Mesodermal cell (in vitro differentiated cells): ENCODE data around the gene PLEKHG2.

Experiments
- H3K27ac ChIP-seq: 2 replicates; pipeline ENCODE4 v1.7.0; 2013; ENCODE audit warnings: mild to moderate bottlenecking, low read depth, low read length, moderate library complexity; ENCODE audit not compliant: severe bottlenecking
- H3K36me3 ChIP-seq: 2 replicates; pipeline ENCODE4 v1.7.1; 2013; ENCODE audit warnings: mild to moderate bottlenecking, low read length, moderate library complexity; ENCODE audit not compliant: control insufficient read depth, insufficient read depth
- H3K4me1 ChIP-seq: one replicate; pipeline ENCODE4 v1.7.1; 2013; ENCODE audit warnings: mild to moderate bottlenecking, low read length; ENCODE audit not compliant: insufficient read depth, control insufficient read depth, poor library complexity, severe bottlenecking
- H3K4me3 ChIP-seq: 2 replicates; pipeline ENCODE4 v1.7.0; 2013; ENCODE audit warnings: low read length, control low read depth, mild to moderate bottlenecking; ENCODE audit not compliant: insufficient read depth, poor library complexity, severe bottlenecking; ENCODE audit errors: extremely low read depth
- H3K9me3 ChIP-seq: 2 replicates; pipeline ENCODE4 v1.7.1; 2013; ENCODE audit warnings: mild to moderate bottlenecking, low read length, moderate library complexity; ENCODE audit not compliant: control insufficient read depth
- WGBS, 2 experiments: methylation state at CpG; one replicate each; pipeline ENCODE4 v1.1.5; 2013; ENCODE audit warnings: missing lambda C conversion rate in 2 of 2; ENCODE audit not compliant: insufficient coverage in 2 of 2; 5-methylcytosine and 5-hydroxymethylcytosine counted together

The PLEKHG2 gene

DNA sequence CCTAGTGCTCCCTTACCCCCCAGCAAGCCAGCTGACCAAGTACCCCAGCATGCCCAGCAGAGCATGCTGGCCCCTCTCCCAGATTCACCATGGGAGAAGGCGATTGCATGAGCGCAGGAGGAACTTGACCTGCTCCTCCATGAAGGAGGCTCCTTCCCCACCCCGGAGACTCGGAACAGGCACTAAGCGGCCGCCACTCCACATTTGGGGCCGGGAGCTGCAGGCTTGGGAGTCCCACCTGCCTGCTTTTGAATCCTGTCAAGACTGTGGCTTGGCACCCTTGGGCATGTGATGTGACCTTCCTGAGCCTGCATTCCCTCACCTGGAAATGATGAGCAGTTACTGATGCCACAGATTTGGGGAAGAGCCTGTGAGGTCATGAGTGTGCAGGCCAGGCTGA lies 55.5 kb downstream of the PLEKHG2 start:
- Histone ChIP-seq H3K4me3 (no peak overlapping the region), H3K27ac (no peak overlapping the region), H3K4me1 (no peaks in the 10 kb centered on the region), H3K9me3 (no peaks in the 10 kb centered on the region), H3K36me3 (peaks cover 93% of the 10 kb centered on the region)
- WGBS, 2 experiments = 91 to 92% methylated on average over 6 to 7 of the region's 7 CpGs

DNA sequence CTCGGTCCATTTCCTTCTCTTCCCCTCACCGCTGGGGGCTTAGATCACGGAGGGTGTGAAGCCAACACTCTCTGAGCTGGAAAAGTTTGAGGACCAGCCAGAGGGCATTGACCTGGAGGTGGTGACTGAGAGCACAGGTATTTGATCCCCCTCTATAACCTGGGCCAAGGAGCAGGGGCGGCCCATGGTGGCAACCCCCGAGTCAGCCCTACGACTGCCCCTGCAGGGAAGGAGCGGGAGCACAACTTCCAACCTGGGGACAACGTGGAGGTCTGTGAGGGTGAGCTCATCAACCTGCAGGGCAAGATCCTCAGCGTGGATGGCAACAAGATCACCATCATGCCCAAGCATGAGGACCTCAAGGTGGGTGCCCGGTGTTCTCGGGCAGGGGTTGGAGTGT lies 56.6 kb downstream of the PLEKHG2 start:
- Histone ChIP-seq H3K4me1 (no peaks in the 10 kb centered on the region), H3K36me3 (peaks cover 95% of the 10 kb centered on the region), H3K4me3 (no peak overlapping the region), H3K27ac (no peak overlapping the region), H3K9me3 (no peaks in the 10 kb centered on the region)
- WGBS, 2 experiments = 91 to 98% methylated on average over 8 to 10 of the region's 11 CpGs

- no peak overlapping the region for H3K4me3 ChIP-seq
- WGBS, 2 experiments = 81 to 85% methylated on average over 4 to 5 of the region's 6 CpGs
- H3K4me1 ChIP-seq = no peaks in the 10 kb centered on the region
- no peaks in the 10 kb centered on the region for H3K9me3 ChIP-seq
- H3K27ac ChIP-seq = no peak overlapping the region
- H3K36me3 ChIP-seq = peaks cover 93% of the 10 kb centered on the region
Observed at GRCh38 chr19:39469567-39469966, 57.1 kb downstream of the PLEKHG2 start.

GRCh38 chr19:39470724-39471339 lies 58.4 kb downstream of the PLEKHG2 start:
- H3K9me3 ChIP-seq = no peaks in the 10 kb centered on the region
- no peak overlapping the region for H3K27ac ChIP-seq
- H3K4me3 ChIP-seq = no peak overlapping the region
- 92 to 100% methylated on average over 2 to 6 of the region's 7 CpGs for WGBS, 2 experiments
- H3K4me1 ChIP-seq = no peaks in the 10 kb centered on the region
- H3K36me3 ChIP-seq = peaks cover 93% of the 10 kb centered on the region

DNA sequence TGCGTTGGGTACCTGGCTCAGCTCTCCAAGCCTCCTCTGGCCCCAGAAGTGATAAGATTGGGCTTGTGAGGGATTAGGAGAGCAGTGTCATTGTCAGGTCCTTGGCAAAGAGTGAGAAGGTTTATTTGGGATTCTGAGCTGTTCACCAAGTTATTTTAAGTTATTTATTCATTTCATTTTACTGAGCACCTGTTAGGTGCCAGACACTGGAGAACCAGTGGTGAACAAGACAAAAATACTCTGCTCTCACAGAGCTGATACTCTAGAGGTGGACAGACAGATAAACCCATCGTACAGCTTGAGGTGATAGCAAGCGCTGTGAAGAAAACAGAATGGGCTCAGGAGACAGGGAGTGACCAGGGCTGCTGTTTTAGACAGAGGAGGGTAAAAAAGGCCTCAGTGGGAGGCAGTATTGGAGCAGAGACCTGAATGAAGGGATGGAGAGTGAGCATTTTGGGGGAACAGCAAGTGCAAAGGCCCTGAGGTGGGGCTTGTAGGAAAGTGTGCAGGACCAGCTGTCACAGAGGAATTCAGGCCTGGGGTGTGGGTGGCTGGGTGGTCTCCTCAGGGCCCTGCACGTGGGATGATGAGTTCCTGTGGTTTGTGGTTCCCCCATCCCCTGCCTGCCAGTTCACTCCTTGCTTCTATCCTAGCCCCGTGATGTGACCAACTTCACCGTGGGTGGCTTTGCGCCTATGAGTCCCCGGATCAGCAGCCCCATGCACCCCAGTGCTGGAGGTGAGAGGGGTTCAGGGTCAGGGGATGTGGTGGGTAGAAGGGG lies 59.5 kb downstream of the PLEKHG2 start:
- Histone ChIP-seq H3K36me3 (peaks cover 94% of the 10 kb centered on the region), H3K27ac (no peak overlapping the region), H3K4me3 (no peak overlapping the region), H3K4me1 (no peaks in the 10 kb centered on the region), H3K9me3 (no peaks in the 10 kb centered on the region)
- 97 to 100% methylated on average over 2 to 6 of the region's 8 CpGs for WGBS, 2 experiments

GRCh38 chr19:39472746-39473442 lies 60.4 kb downstream of the PLEKHG2 start:
- Histone ChIP-seq H3K36me3 (peaks cover 88% of the 10 kb centered on the region), H3K27ac (no peak overlapping the region), H3K4me1 (no peaks in the 10 kb centered on the region), H3K4me3 (no peak overlapping the region), H3K9me3 (no peaks in the 10 kb centered on the region)
- 92 to 97% methylated on average over 22 to 29 of the region's 32 CpGs for WGBS, 2 experiments

- no peak overlapping the region for H3K27ac ChIP-seq
- H3K9me3 ChIP-seq = no peaks in the 10 kb centered on the region
- peaks cover 81% of the 10 kb centered on the region for H3K36me3 ChIP-seq
- no peaks in the 10 kb centered on the region for H3K4me1 ChIP-seq
- no peak overlapping the region for H3K4me3 ChIP-seq
- 90 to 100% methylated on average over 3 to 8 of the region's 11 CpGs for WGBS, 2 experiments
Observed at GRCh38 chr19:39473443-39473960, 61.0 kb downstream of the PLEKHG2 start.

DNA sequence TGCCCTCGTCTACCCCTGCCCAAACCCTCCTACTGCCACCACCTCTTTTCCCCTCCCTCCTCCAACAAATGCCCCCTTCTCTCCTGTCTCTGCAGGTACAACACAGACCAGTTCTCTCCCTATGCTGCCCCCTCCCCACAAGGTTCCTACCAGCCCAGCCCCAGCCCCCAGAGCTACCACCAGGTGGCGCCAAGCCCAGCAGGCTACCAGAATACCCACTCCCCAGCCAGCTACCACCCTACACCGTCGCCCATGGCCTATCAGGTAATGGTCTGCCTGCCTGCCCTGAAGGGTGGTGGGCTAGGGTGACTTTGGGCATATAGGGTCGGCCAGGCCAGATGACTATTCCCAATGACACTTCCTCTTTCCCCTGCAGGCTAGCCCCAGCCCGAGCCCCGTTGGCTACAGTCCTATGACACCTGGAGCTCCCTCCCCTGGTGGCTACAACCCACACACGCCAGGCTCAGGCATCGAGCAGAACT lies 61.7 kb downstream of the PLEKHG2 start:
- H3K36me3 ChIP-seq = peaks cover 75% of the 10 kb centered on the region
- H3K4me3 ChIP-seq = no peak overlapping the region
- no peaks in the 10 kb centered on the region for H3K9me3 ChIP-seq
- no peak overlapping the region for H3K27ac ChIP-seq
- WGBS, 2 experiments = 68 to 69% methylated on average over 7 to 9 of the region's 9 CpGs
- H3K4me1 ChIP-seq = no peaks in the 10 kb centered on the region

- Histone ChIP-seq H3K27ac (no peak overlapping the region), H3K9me3 (no peaks in the 10 kb centered on the region), H3K4me1 (peaks cover 3% of the 10 kb centered on the region), H3K36me3 (peaks cover 59% of the 10 kb centered on the region), H3K4me3 (no peak overlapping the region)
- 92 to 93% methylated on average over 2 of the region's 2 CpGs for WGBS, 2 experiments
Observed at GRCh38 chr19:39475748-39476147, 63.3 kb downstream of the PLEKHG2 start.
